Hindlimb muscle (tissue), 1 donor: ENCODE results near the gene EPB41. TPM values are rescaled to one million over a fixed set of nuclear protein-coding genes. Genes with fewer than 3 reads are reported as not detected.
"Not testable (repeated sequence)": the region's sequence is repeated elsewhere in the genome, so short reads cannot be mapped to it uniquely, and the experiment has no call there.

ENCODE experiments used
- DNase-seq: peaks from one replicate; pipeline ENCODE4 v3.0.0-alpha.2; 2013
- polyA plus RNA-seq: library from polyadenylated mRNA; unstranded; fragments of 120-200 nt; gene quantifications from one replicate; pipeline ENCODE4 v1.2.1, GENCODE V29; 2013; ENCODE audit not compliant: insufficient read length

EPB41 gene
- polyA plus RNA-seq, 1 donor: 7.6 TPM

DNA sequence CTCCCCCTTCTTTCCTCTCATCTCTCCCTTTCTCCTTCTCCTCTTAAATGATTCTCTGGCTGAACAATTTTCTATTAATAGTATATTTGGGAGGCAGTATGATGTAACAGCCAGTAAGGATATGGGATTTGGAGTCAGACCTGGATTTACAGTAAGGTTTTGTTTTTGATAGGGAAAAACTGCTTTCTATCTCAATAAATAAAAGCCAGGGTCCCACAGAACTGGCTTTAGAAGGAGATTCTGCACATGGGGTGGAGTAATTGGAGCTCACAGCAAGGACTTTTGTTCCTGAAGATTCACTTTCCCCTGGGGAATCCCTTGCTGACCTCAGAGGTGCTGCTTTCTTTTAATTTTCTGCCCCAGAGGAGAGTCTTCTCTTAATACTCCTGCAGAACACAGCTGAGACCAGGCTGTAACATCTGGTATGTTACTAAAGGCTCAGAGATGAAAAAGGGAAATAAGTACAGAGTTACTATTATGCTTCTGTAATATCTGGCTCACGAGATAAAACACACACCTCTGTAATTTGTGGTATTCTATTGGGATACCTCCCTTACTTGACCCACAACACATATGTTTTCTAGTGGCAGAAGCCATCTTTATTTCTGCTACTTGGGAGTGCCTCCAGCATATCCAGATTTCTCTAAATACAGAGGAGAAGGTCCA, 13.4 kb downstream of the EPB41 start:
- no peak for DNase-seq

DNA sequence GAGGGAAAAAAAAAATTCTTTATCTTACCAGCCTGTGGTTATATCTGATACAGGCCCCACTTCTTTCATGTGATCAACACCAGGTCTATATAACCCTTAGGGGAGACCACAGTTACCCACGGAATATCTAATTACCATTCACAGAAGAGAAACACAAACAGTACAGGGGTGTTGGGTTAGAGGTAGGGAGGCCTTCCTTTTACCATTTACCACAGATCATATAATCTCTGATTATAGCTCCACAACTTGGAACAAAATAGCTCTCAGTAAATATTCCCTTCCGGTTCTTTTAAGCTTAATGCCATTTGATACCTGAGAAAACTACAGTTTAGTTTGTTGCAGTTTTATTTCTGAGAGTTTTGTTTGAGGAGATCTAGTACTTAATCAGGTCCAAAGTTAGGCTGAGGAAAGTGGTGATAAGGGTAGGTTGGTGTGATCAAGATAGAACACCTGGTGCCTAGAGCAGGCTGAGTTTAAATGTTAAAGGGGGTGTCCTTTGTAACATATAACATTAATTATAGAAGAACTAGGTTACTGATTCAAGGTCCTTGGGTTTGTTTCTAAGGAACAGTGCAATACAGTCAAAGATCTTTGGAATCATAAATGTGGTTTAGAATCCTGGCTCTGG, 14.1 kb downstream of the EPB41 start:
- no peak for DNase-seq

DNA sequence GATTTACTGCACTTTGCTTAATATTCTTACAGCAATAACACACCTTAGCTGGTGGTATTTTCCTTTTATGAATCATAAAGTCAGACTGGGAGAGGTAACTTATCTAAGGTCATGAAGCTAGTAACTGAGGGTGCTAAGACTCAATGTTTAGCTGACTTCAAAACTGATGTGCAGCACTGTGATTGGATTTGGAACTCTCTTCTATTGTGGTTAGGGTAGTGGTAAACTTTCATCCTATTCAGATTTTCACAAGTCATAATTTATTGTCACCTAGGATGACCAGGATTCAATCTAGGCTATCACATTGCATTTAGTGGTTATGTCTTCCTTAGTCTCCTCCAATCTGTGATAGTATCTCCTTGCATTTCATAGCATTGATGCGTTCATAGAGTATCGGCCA, 18.9 kb downstream of the EPB41 start:
- no peak for DNase-seq

DNA sequence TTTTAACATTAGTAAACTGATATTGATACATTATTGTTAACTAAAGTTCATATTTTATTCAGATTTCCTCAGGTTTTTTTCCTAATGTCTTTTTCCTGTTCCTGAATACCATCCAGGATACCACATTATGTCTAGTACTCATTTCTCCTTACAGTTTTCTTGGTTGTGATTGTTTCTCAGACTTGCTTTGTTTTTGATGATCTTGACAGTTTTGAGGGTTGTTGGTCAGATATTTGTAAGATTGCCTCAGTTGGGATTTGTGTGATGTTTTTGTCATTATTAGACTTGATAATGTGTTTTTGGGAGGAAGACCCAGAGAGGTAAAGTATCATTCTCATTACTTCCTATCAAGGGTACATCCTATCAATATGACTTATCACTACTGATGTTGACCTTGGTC, 19.5 kb downstream of the EPB41 start:
- DNase-seq: no peak

DNA sequence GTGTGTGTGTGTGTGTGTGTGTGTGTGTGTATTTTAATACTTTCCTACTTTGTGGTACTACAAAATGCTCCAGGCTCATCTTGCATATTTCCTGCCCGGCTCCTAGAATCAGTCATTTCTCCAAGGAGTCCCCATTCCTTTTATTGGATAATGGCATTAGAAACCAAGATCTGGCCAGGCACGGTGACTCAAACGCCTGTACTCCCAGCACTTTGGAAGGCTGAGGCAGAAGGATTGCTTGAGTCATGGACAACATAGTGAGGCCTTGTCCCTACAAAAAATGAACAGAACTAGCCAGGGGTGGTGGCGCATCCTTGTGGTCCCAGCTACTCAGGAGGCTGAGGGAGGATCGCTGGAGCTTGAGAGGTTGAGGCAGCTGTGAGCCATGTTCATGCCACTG, 20.3 kb downstream of the EPB41 start:
- DNase-seq: no peak

DNA sequence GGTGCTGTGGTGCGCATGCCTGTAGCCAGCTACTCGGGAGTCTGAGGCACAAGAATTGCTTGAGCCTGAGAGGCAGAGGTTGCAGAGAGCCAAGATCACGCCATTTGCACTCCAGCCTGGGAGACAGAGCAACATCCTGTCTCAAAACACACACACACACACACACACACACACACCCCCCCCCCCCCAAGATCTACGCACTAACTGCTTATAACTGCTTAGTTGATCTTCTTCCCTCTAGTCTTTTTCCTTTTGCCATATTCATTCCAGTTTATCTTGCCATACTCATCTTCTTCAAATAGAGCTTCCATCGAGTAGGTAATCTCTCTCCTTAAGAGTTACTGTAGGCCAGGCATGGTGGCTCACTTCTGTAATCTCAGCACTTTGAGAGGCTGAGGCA, 20.9 kb downstream of the EPB41 start:
- DNase-seq: no peak

DNA sequence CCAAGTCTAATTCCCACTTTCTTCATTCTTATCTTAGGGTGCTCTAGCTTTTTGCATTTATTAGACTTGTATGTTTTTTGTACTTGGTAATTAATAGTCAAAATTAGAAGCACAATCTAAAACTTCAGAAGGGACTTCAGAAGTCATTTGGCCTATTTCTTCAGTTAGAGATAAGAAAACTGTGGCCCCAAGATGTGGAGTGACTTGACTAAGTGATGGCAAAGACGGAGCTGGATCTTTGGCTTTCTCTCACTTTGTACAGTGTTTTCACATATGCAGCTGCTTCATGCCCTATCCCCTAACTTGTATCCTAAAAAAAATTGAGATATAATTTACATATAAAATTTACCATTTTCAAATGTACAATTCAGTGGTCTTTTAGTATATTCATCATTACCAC, 21.7 kb downstream of the EPB41 start:
- no peak for DNase-seq

DNA sequence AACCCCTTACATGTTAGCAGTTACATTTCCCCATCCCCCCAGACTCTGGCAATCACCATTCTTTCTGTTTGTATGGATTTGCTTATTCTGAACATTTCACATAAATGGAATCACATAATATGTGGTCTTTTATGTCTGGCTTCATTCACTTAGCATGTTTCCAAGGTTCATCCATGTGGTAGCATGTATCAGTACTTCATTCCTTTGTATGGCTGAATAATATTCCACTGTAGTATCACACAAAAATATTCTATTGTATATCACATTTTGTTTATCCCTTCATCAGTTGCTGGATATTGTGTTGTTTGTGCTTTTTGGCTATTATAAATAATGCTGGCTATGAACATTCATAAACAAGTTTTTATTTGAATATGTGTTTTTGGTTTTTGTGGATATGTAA, 22.2 kb downstream of the EPB41 start:
- DNase-seq: no peak

DNA sequence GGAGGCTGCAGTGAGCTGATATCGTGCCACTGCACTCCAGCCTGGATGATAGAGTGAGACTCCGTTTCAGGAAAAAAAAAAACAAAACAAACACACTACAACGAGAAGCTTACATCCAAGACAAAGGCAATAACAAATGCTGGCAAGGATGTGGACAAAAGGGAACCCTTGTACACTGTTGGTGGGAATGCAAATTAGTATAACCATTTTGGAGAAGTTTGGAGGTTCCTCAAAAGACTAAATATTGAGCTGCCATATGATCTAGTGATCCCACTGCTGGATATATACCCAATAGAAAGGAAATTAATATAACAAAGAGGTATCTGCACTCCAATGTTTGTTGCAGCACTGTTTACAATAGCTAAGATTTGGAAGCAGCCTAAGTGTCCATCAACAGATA, 29.2 kb downstream of the EPB41 start:
- not testable (repeated sequence) for DNase-seq

DNA sequence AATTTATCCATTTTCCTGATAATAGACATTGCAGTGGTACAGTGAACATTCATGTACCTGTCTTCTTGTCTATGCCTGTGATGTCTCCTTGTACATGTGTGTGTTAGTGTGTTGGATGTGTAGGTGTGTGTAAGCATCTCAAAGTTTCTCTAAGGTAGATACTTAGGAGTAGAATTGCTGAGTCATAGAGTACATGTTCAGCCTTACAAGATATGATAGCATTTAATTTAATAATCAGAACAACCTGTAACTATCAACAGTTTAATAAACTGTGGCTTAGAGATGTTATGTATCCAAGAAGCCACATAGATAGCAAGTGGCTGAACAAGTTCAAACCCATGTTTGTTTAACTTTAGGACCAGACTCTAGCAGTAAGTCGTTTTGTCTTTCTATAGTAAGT, 35.6 kb downstream of the EPB41 start:
- DNase-seq: no peak

DNA sequence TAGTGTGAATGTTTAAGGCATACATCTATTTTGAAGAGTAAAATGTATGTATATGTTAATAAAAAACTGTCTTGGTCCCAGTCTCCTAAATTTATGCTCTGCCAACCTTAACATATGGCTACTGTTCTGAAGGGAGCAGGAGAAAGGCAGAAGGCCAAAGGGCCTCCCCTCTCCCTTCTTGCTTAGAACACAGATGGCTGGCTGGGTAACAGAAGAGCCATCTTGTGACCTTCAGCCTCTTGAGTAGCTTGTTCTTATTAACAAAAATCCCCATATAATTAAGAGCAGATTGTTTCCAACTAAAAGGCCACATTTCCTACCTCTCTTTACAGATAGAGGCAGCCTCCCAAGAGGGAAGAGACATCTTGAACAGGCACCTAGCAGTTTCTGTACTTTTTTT, 36.1 kb downstream of the EPB41 start:
- no peak for DNase-seq

DNA sequence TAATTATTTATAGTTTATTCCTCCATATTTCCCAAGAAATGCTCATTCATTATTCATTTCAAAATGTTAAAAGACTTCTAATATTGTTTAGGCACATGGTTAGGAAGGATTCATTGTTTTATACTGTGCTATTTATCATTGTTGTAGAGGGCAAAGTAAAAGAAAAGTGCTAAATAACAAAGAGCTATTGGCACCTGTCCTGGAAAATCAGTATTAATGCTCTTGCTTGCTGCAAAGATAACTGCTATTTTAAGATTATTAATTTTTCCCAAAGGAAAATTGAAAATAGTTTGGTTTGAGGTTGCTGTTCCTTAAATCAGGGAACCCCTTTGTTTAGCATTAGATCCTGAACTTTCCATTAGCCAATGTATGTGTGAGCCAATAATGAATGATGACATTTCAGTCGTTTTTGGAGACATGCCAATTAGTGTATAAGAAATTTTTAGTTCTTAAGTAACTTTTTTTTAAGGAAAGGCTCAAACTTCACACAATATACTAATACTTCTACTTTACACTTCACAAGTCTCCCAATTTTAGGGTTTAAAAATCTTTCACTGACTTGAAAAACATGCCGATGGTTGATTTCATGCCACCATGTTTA, 39.9 kb downstream of the EPB41 start:
- peak; percentile 7 for DNase-seq

DNA sequence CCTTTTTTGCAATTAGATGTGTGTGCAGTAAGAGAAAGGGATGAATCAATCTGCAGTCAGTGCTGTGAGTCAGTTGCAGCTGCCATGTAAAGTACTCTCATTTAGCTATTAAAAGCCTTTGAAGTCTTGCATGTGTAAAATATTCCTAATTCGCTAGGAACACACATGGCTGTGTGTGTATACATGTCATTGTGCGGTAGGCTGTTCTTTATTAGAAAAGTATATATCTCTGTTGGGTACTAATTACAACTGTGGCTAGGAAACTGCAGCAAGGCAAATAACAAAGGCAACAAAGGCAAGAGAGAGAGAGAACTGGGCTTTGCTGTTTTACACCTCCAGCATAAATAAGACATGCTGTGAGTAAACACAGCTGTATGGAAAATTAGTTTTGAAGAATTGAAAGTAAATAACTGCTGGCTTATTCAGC, 41.7 kb downstream of the EPB41 start:
- no peak for DNase-seq

DNA sequence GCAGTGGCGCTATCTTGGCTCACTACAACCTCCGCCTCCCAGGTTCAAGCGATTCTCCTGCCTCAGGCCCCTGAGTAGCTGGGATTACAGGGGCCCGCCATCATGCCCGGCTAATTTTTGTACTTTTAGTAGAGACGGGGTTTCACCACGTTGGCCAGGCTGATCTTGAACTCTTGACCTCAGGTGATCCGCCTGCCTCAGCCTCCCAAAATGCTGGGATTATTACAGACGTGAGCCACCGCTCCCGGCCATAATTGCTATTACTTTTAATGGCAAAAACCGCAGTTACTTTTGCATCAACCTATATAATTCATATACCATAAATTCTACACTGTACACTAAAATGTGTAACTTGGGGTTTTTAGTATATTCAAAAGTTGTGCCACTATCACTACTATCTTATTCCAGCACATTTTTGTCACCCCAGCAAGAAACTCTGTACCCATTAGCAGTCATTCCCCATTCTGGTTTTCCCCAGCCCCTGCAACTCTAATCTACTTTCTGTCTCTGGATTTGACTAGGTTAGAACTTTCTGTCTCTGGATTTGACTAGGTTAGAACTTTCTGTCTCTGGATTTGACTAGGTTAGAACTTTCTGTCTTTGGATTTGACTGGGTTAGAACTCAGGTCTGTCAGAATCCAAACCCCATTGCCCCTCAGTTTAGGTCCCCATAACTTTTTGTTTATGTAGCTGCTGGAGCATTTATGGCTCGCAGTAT, 47.9 kb downstream of the EPB41 start:
- not testable (repeated sequence) for DNase-seq

DNA sequence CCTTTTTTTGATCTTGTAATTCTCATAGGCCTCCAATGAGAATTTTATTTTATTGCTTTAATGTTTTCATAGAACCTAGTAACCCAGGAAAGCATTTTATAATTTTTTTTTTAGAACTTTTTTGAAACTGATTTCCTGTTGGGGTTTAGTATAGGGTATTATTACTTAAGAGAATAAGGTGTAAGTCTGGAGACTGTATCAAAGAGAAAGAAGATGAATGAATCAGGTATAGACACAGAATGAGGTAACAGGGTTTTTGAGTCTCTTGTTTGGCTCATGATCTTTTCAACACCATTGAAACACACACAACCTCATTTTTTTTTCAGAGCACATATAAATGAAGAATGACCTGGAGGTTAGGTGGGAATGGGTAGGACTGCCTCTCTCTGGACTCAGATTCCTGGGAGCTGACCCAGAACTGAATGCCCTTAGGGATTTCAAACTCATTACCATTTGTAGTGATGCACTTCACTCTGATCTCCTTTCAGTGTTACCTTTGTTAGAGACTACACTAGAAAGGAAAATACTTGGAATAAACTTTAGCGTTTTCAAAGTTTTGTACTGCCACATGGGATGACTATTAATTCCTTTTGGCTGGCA, 51.0 kb downstream of the EPB41 start:
- DNase-seq: no peak

DNA sequence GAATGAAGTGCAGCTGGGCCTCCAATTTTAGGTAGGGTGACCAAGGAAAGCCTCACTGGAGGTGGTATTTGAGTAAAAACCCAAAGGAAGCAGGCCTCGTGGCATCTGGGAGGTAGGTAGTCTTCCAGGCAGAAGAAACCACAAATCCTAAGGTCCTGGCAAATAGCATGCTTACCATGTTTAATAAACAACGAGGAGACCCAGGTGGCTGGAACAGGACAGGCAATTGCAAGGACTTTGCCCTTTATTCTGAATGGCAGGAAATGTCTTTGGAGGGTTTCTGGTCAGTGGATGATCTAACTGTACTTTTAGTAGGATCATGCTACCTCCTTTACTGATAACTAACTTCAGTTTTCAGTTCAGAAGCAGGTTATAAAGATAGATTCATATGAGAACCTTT, 52.2 kb downstream of the EPB41 start:
- DNase-seq: no peak

DNA sequence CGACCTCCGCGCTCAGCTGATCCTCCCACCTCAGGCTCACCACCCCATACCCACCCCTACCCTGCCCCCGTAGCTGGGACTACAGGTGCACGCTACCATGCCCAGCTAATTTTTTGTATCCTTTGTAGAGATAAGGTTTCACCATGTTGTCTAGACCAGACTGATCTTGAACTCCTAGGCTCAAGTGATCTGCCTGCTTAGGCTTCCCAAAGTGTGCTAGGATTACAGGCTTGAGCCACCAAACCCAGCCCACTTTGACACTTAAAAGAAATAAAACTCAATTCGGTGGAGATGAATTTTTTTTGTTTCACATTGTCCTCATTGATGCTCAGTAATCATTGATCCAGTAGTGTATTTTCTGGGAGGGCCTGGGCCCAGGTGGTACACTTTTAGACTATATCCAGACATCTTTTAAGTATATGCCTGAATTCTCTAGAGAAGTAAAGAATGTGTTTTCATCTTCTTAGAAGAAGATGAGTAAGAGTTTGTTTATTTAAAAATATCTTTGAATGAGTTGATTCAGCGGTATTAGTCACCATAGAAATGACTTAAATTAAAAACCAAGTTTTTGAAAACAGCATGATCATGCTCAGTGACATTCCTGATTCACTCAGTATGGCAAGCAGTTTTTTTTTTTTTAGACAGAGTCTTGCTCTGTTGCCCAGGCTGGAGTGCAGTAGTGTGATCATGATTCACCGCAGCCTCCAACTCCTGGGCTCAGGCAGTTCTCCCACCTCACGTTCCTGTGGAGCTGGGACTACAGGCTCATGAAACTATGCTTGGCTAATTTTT, 57.8 kb downstream of the EPB41 start:
- no peak for DNase-seq

DNA sequence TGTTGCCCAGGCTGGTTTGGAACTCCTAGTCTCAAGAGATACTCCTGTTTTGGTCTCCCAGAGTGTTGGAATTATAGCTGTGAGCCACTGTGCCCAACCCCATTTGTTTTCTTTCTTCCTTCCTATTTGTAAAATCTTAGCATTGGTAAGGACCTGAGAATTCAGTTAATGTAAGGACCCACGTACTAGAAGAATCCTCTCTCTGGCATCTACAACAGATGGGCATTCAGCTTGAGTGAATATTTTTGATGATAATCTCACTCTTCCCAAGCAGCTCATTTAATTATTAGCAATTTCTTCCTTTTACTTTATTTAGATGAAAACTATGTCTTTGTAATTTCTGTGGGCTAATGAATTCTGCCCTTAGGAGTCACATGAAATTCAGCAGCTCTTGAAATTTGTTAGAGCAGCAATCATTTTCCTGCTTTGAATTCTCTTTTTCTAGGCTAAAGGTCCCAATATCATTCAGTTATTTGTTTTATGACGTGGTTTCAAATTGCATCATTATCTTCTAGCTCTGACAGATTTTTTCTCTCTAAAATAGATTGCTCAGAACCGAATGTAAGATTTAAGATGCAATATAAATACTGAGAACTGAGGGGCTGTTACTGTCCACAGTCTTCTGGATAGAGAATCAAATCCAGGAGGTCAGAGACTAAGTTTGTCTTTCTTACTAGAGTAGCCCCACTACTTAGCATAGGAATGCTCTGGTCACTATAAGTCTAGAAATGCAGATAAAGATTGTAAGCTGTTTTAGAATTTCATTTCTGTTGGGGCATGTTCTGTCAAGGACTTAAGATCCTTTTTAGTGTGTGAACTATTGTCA, 59.4 kb downstream of the EPB41 start:
- no peak for DNase-seq

DNA sequence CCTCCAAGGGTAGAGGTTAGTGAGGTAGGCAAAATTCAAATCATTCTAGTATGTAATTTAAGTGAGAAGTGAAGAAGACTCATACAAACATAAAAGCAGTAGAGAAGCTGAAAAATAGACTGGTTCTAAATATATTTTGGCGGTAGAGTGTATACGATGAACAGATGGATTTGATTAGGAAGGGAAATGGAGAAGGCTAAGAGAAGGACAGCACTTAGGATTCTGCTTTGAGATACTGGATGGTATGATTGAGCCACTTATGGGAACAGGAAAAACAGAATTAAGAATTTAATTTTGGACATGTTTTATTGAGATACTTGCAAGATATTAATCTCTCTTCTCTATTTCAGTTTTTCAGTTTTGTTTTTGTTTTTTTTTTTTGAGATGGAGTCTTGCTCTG, 60.1 kb downstream of the EPB41 start:
- peak; percentile 11 for DNase-seq

DNA sequence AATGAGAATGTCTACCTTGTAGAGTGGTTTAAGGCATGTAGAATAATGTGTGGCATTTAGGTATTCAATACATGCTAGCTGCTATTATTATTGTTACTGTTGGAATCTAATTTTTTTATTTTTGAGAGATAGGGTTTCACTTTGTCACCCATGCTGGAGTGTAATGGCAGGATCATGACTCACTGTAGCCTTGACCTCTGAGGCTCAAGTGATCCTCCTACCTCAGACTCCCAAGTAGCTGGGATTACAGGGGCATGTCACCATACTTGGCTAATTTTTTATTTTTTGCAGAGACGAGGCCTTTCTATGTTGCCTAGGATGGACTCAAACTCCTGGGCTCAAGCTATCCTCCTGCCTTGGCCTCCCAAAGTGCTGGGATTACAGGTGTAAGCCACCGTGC, 61.9 kb downstream of the EPB41 start:
- no peak for DNase-seq

DNA sequence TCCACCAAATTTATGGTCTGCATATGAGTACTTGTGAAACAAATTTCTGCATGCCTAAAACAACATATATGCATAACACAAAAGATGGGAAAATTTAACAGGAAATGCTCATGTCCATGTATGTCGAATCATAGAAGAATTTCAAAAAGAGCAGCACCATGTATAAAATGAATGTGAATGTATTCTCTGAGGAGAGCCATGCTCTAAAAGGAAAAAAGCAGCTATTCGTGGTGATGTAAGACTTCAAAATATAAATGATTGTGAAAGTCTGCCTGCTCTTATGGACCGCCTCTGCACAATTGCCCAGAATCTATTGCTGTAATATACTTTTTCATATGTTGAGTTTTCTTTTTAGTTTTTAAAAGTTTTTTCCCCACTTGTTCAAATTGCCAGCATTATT, 66.8 kb downstream of the EPB41 start:
- no peak for DNase-seq
